ENCODE data around the gene EIF4EBP3. TPM values are rescaled to one million over a fixed set of nuclear protein-coding genes. Genes with fewer than 3 reads are reported as not detected.

The EIF4EBP3 gene
- total RNA-seq, 1 experiment from 2014 or later, result 8.4 TPM

DNA sequence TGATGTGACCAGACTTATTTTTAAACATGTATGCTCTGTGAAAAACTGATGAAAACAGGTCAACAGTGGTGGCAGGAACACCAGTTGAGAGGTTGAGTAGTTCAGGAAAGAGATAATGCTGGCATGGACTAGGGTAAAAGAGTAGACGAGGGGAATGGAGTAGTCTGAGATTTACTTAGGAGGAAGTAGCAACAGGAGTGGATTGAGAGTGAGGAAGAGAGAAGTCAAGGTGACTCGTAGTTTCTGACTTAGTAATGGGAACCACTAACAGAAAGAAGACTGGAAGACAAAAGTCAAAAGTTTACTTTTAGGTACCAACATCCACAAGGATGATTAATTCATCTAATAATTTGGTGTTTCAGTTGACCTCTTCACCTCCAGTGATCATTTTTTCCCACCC, 6.2 kb downstream of the EIF4EBP3 start (continued):
- TF ChIP-seq, protein P1, sequence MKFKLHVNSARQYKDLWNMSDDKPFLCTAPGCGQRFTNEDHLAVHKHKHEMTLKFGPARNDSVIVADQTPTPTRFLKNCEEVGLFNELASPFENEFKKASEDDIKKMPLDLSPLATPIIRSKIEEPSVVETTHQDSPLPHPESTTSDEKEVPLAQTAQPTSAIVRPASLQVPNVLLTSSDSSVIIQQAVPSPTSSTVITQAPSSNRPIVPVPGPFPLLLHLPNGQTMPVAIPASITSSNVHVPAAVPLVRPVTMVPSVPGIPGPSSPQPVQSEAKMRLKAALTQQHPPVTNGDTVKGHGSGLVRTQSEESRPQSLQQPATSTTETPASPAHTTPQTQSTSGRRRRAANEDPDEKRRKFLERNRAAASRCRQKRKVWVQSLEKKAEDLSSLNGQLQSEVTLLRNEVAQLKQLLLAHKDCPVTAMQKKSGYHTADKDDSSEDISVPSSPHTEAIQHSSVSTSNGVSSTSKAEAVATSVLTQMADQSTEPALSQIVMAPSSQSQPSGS (CRISPR knock-in tag; IDR thresholded peaks at IDR 0.05; ENCODE audit: borderline replicate concordance, low read depth), result no peak
- TF ChIP-seq ZNF232 (CRISPR knock-in tag; IDR thresholded peaks at IDR 0.05) (no peak), ZNF416 (CRISPR knock-in tag; IDR thresholded peaks at IDR 0.05) (no peak), CBFB (CRISPR knock-in tag; IDR thresholded peaks at IDR 0.05; ENCODE audit: low read depth) (no peak)

- no peak overlapping the region for H3K27ac Mint-ChIP-seq
- ChIA-PET CTCF (interaction anchor here (0.9 kb wide), 1 partner anchor 208 kb away, joined by 4 read pairs; the partner anchor contains the start of gene HBEGF), POLR2A (no interaction called here)
- ATAC-seq (no peak), DNase-seq (ENCODE audit: low spot score) (no peak)
- H3K36me3 Mint-ChIP-seq, result peaks cover 38% of the 10 kb centered on the region
- H3K9me3 Mint-ChIP-seq, result no peaks in the 10 kb centered on the region
- no peak overlapping the region for H3K4me3 Mint-ChIP-seq
- TF ChIP-seq, protein P2, sequence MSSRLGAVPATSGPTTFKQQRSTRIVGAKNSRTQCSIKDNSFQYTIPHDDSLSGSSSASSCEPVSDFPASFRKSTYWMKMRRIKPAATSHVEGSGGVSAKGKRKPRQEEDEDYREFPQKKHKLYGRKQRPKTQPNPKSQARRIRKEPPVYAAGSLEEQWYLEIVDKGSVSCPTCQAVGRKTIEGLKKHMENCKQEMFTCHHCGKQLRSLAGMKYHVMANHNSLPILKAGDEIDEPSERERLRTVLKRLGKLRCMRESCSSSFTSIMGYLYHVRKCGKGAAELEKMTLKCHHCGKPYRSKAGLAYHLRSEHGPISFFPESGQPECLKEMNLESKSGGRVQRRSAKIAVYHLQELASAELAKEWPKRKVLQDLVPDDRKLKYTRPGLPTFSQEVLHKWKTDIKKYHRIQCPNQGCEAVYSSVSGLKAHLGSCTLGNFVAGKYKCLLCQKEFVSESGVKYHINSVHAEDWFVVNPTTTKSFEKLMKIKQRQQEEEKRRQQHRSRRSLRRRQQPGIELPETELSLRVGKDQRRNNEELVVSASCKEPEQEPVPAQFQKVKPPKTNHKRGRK (CRISPR knock-in tag; IDR thresholded peaks at IDR 0.05; ENCODE audit: borderline replicate concordance), result no peak
- peak; percentile 41; the same call in 1 of the 2 replicates for TF ChIP-seq GABPB1 (CRISPR knock-in tag; IDR thresholded peaks at IDR 0.05)
- H3K4me1 Mint-ChIP-seq, result peaks cover 24% of the 10 kb centered on the region
- H3K27me3 Mint-ChIP-seq (ENCODE audit: low read depth), result no peaks in the 10 kb centered on the region
Measured at GRCh38 chr5:140554454-140554853, 7.0 kb downstream of the EIF4EBP3 start.

- H3K36me3 Mint-ChIP-seq, result peaks cover 28% of the 10 kb centered on the region
- peaks cover 24% of the 10 kb centered on the region for H3K4me1 Mint-ChIP-seq
- TF ChIP-seq NFE2L1 (CRISPR knock-in tag; IDR thresholded peaks at IDR 0.05) (no peak), CBFB (CRISPR knock-in tag; IDR thresholded peaks at IDR 0.05; ENCODE audit: low read depth) (no peak), ZNF317 (CRISPR knock-in tag; IDR thresholded peaks at IDR 0.05; ENCODE audit: borderline replicate concordance, low read depth) (no peak), ZNF416 (CRISPR knock-in tag; IDR thresholded peaks at IDR 0.05) (no peak), ZBTB43 (CRISPR knock-in tag; IDR thresholded peaks at IDR 0.05) (no peak), ZNF232 (CRISPR knock-in tag; IDR thresholded peaks at IDR 0.05) (no peak), RORB (CRISPR knock-in tag; IDR thresholded peaks at IDR 0.05) (no peak)
- TF ChIP-seq, protein P3, sequence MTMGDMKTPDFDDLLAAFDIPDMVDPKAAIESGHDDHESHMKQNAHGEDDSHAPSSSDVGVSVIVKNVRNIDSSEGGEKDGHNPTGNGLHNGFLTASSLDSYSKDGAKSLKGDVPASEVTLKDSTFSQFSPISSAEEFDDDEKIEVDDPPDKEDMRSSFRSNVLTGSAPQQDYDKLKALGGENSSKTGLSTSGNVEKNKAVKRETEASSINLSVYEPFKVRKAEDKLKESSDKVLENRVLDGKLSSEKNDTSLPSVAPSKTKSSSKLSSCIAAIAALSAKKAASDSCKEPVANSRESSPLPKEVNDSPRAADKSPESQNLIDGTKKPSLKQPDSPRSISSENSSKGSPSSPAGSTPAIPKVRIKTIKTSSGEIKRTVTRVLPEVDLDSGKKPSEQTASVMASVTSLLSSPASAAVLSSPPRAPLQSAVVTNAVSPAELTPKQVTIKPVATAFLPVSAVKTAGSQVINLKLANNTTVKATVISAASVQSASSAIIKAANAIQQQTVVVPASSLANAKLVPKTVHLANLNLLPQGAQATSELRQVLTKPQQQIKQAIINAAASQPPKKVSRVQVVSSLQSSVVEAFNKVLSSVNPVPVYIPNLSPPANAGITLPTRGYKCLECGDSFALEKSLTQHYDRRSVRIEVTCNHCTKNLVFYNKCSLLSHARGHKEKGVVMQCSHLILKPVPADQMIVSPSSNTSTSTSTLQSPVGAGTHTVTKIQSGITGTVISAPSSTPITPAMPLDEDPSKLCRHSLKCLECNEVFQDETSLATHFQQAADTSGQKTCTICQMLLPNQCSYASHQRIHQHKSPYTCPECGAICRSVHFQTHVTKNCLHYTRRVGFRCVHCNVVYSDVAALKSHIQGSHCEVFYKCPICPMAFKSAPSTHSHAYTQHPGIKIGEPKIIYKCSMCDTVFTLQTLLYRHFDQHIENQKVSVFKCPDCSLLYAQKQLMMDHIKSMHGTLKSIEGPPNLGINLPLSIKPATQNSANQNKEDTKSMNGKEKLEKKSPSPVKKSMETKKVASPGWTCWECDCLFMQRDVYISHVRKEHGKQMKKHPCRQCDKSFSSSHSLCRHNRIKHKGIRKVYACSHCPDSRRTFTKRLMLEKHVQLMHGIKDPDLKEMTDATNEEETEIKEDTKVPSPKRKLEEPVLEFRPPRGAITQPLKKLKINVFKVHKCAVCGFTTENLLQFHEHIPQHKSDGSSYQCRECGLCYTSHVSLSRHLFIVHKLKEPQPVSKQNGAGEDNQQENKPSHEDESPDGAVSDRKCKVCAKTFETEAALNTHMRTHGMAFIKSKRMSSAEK (CRISPR knock-in tag; IDR thresholded peaks at IDR 0.05; ENCODE audit: borderline replicate concordance), result no peak
- TF ChIP-seq, protein P4, sequence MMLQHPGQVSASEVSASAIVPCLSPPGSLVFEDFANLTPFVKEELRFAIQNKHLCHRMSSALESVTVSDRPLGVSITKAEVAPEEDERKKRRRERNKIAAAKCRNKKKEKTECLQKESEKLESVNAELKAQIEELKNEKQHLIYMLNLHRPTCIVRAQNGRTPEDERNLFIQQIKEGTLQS (CRISPR knock-in tag; conservative IDR thresholded peaks at IDR 0.05), result no peak
- H3K9me3 Mint-ChIP-seq, result no peaks in the 10 kb centered on the region
- H3K4me3 Mint-ChIP-seq, result peak overlapping the region; percentile 87
- H3K27me3 Mint-ChIP-seq (ENCODE audit: low read depth), result no peaks in the 10 kb centered on the region
- CTCF ChIA-PET, result interaction anchor here (0.8 kb wide), 1 partner anchor 9 kb away, joined by 3 read pairs; the partner anchor contains the start of gene EIF4EBP3
- POLR2A ChIA-PET, result interaction anchor here (1.3 kb wide), 1 partner anchor 9 kb away, joined by 4 read pairs; the partner anchor contains the start of gene EIF4EBP3
- peak overlapping the region; percentile 9 for H3K27ac Mint-ChIP-seq
- DNase-seq (ENCODE audit: low spot score), result no peak
- ATAC-seq, result no peak
Measured at GRCh38 chr5:140555747-140556312, 8.4 kb downstream of the EIF4EBP3 start.
